MV-4-11 (cell line): Measurements from ENCODE around the gene HEBP2.
A peak's percentile ranks its signal among the peaks of the same experiment; 100 is the strongest.
"Not testable (repeated sequence)": the region's sequence is repeated elsewhere in the genome, so short reads cannot be mapped to it uniquely, and the experiment has no call there.

Experiments used
- DNase-seq: peaks from one replicate; lab custom pipeline; 2025; lab: John Stamatoyannopoulos, UW

HEBP2 gene

GRCh38 chr6:138403801-138404665, at the start of gene HEBP2:
TSS of gene HEBP2 (plus strand) at chr6:138404223. CDS start at chr6:138404496, 273 bp downstream.
- peak; percentile 90 for DNase-seq

GRCh38 chr6:138357928-138358327, 46.1 kb upstream of the HEBP2 start:
- DNase-seq = no peak

- DNase-seq = not testable (repeated sequence)
Measured at GRCh38 chr6:138368684-138369083, 35.3 kb upstream of the HEBP2 start.

- DNase-seq = no peak
Measured at GRCh38 chr6:138370631-138371451, 33.2 kb upstream of the HEBP2 start.

GRCh38 chr6:138371452-138371711, 32.6 kb upstream of the HEBP2 start:
- no peak for DNase-seq

GRCh38 chr6:138371720-138372119, 32.3 kb upstream of the HEBP2 start:
- no peak for DNase-seq

- no peak for DNase-seq
Measured at GRCh38 chr6:138372711-138373463, 31.1 kb upstream of the HEBP2 start.

- DNase-seq = no peak
Measured at GRCh38 chr6:138374230-138374629, 29.8 kb upstream of the HEBP2 start.

GRCh38 chr6:138374815-138375214, 29.2 kb upstream of the HEBP2 start:
- no peak for DNase-seq

GRCh38 chr6:138377042-138377441, 27.0 kb upstream of the HEBP2 start:
- no peak for DNase-seq

GRCh38 chr6:138377844-138378243, 26.2 kb upstream of the HEBP2 start, which contains the start of gene SMIM28:
TSS of gene SMIM28 (plus strand) at chr6:138377905. CDS start at chr6:138378073, 168 bp downstream.
- DNase-seq = no peak

GRCh38 chr6:138378463-138378862, 25.6 kb upstream of the HEBP2 start:
- DNase-seq = no peak

- no peak for DNase-seq
Measured at GRCh38 chr6:138382498-138383265, 21.3 kb upstream of the HEBP2 start.

- no peak for DNase-seq
Measured at GRCh38 chr6:138383776-138384175, 20.2 kb upstream of the HEBP2 start.

GRCh38 chr6:138386897-138387296, 17.1 kb upstream of the HEBP2 start:
- DNase-seq = peak; percentile 59

- no peak for DNase-seq
Measured at GRCh38 chr6:138387577-138388368, 16.2 kb upstream of the HEBP2 start.

GRCh38 chr6:138389551-138389950, 14.5 kb upstream of the HEBP2 start:
- DNase-seq = no peak

GRCh38 chr6:138393871-138394783, 9.9 kb upstream of the HEBP2 start:
- DNase-seq = peak; percentile 92

- DNase-seq = no peak
Measured at GRCh38 chr6:138396709-138397108, 7.3 kb upstream of the HEBP2 start.
